Endothelial cell of umbilical vein (primary cell): ENCODE results near the gene IQSEC3. TPM values are rescaled to one million over a fixed set of nuclear protein-coding genes. Genes with fewer than 3 reads are reported as not detected.

Experiments
- BruUV-seq: library from RNA; stranded (reverse); fragments of 400-500 nt; replicated peaks from 2 replicates; lab custom pipeline; 2021; lab: Mats Ljungman, UMichigan
- CTCF ChIA-PET: fragments of 300-600, 350-600 bp; sonication (Branson Sonifier 250); formaldehyde crosslinking; loops from one replicate; lab custom pipeline; 2021; ENCODE audit warnings: antibody characterized with exemption, inconsistent platforms; lab: Charles Lee
- POLR2A ChIA-PET: fragments of 300-600, 350-600 bp; sonication (Branson Sonifier 250); formaldehyde crosslinking; loops from one replicate; lab custom pipeline; 2021; ENCODE audit warnings: antibody characterized with exemption, inconsistent platforms; lab: Charles Lee
- DNase-seq: peaks from one replicate; pipeline ENCODE4 v3.0.0-alpha.2; 2011; ENCODE audit warnings: low read depth, low spot score
- FAIRE-seq: peaks from 2 replicates; lab custom pipeline; 2011; peaks lifted over from hg19 to GRCh38; lab: Jason Lieb, UNC
- H2AFZ ChIP-seq: 2 replicates; pipeline ENCODE4 v1.6.0; 2012; ENCODE audit warnings: low read depth, low read length, control low read depth, inconsistent platforms
- H3K27ac ChIP-seq: 2 replicates; pipeline ENCODE4 v1.5.1; 2011; ENCODE audit warnings: low read depth, mild to moderate bottlenecking, control low read depth, low read length, moderate library complexity; ENCODE audit not compliant: insufficient read depth
- H3K27me3 ChIP-seq, 2 experiments: 2 replicates each; pipeline versions ENCODE4 v1.6.0 to v1.6.1; 2011; ENCODE audit warnings: low read length in 2 of 2, mixed read lengths in 1 of 2; ENCODE audit not compliant: control insufficient read depth in 2 of 2, insufficient read depth in 2 of 2
- H3K36me3 ChIP-seq, 2 experiments: 2 replicates in 1 of 2; 3 replicates in 1 of 2; pipeline ENCODE4 v1.5.1; 2011; ENCODE audit warnings: low read length in 2 of 2, mild to moderate bottlenecking in 1 of 2, moderate library complexity in 1 of 2; ENCODE audit not compliant: control insufficient read depth in 2 of 2, insufficient read depth in 2 of 2; ENCODE audit errors: extremely low read depth in 1 of 2
- H3K4me1 ChIP-seq: 3 replicates; pipeline ENCODE4 v1.5.1; 2011; ENCODE audit warnings: mild to moderate bottlenecking, low read length; ENCODE audit not compliant: control insufficient read depth, insufficient read depth; ENCODE audit errors: extremely low read depth
- H3K4me2 ChIP-seq: 2 replicates; pipeline ENCODE4 v1.6.1; 2011; ENCODE audit warnings: low read length, control low read depth, mixed read lengths; ENCODE audit not compliant: insufficient read depth
- H3K4me3 ChIP-seq, 3 experiments: fragments of 200-600 bp in 1 of 3; sonication (generic), shearing (Covaris generic) in 1 of 3; replicated peaks in 1 of 3; 2 replicates each; pipeline ENCODE4 v1.5.1; 2011 to 2016; ENCODE audit warnings: control low read depth in 3 of 3, low read length in 3 of 3, mild to moderate bottlenecking in 2 of 3, inconsistent platforms in 1 of 3, low read depth in 1 of 3, moderate library complexity in 1 of 3; ENCODE audit not compliant: insufficient read depth in 1 of 3
- H3K79me2 ChIP-seq: 2 replicates; pipeline ENCODE4 v1.6.0; 2012; ENCODE audit warnings: low read length, inconsistent platforms; ENCODE audit not compliant: control insufficient read depth, insufficient read depth
- H3K9ac ChIP-seq: replicated peaks from 2 replicates; pipeline ENCODE3; 2011; ENCODE audit warnings: low read length, control low read depth; ENCODE audit not compliant: insufficient read depth; ENCODE audit errors: extremely low read depth
- H3K9me1 ChIP-seq: replicated peaks from 3 replicates; pipeline ENCODE4 v1.6.0; 2011; ENCODE audit warnings: mild to moderate bottlenecking, low read length; ENCODE audit not compliant: control insufficient read depth, insufficient read depth; ENCODE audit errors: extremely low read depth
- H3K9me3 ChIP-seq: replicated peaks from 2 replicates; pipeline ENCODE4 v1.5.1; 2012; ENCODE audit warnings: low read length, inconsistent platforms; ENCODE audit not compliant: control insufficient read depth, insufficient read depth
- H4K20me1 ChIP-seq: replicated peaks from 2 replicates; pipeline ENCODE3; 2011; ENCODE audit warnings: mild to moderate bottlenecking, low read length; ENCODE audit not compliant: control insufficient read depth, insufficient read depth; ENCODE audit errors: extremely low read depth
- EZH2 ChIP-seq: IDR thresholded peaks from 2 replicates; pipeline ENCODE4 v1.6.1; 2012; ENCODE audit warnings: borderline replicate concordance, low read depth, mild to moderate bottlenecking, moderate library complexity, low read length, inconsistent platforms; ENCODE audit not compliant: severe bottlenecking
- FOS ChIP-seq: IDR thresholded peaks from 2 replicates; pipeline ENCODE4 v1.6.1; 2011; ENCODE audit warnings: mild to moderate bottlenecking, low read length, moderate library complexity, borderline replicate concordance; ENCODE audit not compliant: insufficient read depth
- GATA2 ChIP-seq: IDR thresholded peaks from 2 replicates; pipeline ENCODE4 v1.7.0; 2011; ENCODE audit warnings: low read depth, mild to moderate bottlenecking, moderate library complexity, mixed read lengths, low read length; ENCODE audit not compliant: insufficient read length, insufficient read depth
- JUN ChIP-seq: IDR thresholded peaks from 2 replicates; pipeline ENCODE4 v1.6.1; 2011; ENCODE audit warnings: borderline replicate concordance, low read depth; ENCODE audit not compliant: insufficient read length, insufficient read depth
- MYC ChIP-seq: IDR thresholded peaks from one replicate; pipeline ENCODE4 v1.6.1; 2011; ENCODE audit warnings: mild to moderate bottlenecking, low read depth, low read length
- POLR2A ChIP-seq: IDR thresholded peaks from 2 replicates; pipeline ENCODE4 v1.6.1; 2012; ENCODE audit warnings: low read depth, mild to moderate bottlenecking, control low read depth, low read length
- POLR2AphosphoS5 ChIP-seq: IDR thresholded peaks from 2 replicates; pipeline ENCODE4 v1.6.1; 2012; ENCODE audit warnings: low read depth, mild to moderate bottlenecking, control low read depth, low read length, moderate library complexity; ENCODE audit not compliant: insufficient read depth
- dilution Hi-C: fragments of 300-500 bp; cut with MboI; formaldehyde crosslinking; loops from one replicate; pipeline ENCODE4 v1.15.0; 2019; ENCODE audit warnings: low sequenced_read_pairs; ENCODE audit not compliant: extremely low pct_ligation_motif_present
- intact Hi-C: fragments of 100-400 bp; cut with micrococcal nuclease; formaldehyde crosslinking; loops from one replicate; pipeline ENCODE4 v1.10.0; 2022
- polyA plus RNA-seq, 4 experiments: library from polyadenylated mRNA; depleted of rRNA in 3 of 4; stranded (reverse) in 3 of 4; unstranded in 1 of 4; fragments of >200 nt; gene quantifications; 2 replicates each; pipeline versions ENCODE4 v1.2.1 to v1.2.3, GENCODE V29; 2011 to 2012; ENCODE audit warnings: missing spikeins in 1 of 4
- total RNA-seq: library from RNA; stranded (reverse); gene quantifications from 2 replicates; pipeline ENCODE4 v1.2.3, GENCODE V29; 2021
- TF ChIP-seq, protein P1 (sequence below): IDR thresholded peaks from 2 replicates; pipeline ENCODE4 v1.6.1; 2011; ENCODE audit not compliant: insufficient read depth, insufficient read length
- TF ChIP-seq, protein P2 (sequence below), 2 donors: IDR thresholded peaks; 1 replicate in 1 of 2; 2 replicates in 1 of 2; pipeline ENCODE4 v1.5.1; 2011; ENCODE audit warnings: low read length in 2 of 2, mild to moderate bottlenecking in 2 of 2, moderate library complexity in 2 of 2, control low read depth in 1 of 2, inconsistent platforms in 1 of 2, low read depth in 1 of 2; ENCODE audit not compliant: insufficient read depth in 1 of 2; ENCODE audit errors: extremely low read depth in 1 of 2

Gene IQSEC3
- total and polyA plus RNA-seq, 2 donors (not counting 3 experiments of a cell fraction or from before 2014, with no cell fraction given): not detected

DNA sequence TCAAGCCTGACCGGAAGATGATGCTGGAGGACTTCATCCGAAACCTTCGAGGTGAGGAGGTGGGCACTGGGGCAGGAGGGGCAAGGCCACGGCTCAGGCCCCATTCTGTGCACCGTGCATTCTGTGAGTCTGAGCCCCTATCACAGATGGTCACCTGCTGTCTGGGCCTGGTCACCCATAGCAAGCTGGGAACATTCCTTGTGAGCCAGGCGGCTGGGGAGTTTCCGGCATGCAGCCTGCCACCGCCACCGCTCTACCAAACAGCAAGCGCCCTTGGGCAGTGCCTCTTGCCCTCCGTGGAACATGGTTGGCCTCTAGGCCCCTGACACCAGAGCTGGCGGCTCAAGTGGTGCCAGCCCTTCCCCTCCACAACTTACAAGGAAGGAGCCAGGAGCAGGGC lies 91.1 kb downstream of the IQSEC3 start:
- no TSS peak for BruUV-seq
- Histone ChIP-seq H4K20me1 (no peaks in the 10 kb centered on the region), H3K4me3 (no peak overlapping the region), H3K9me1 (no peaks in the 10 kb centered on the region), H3K27me3 (no peaks in the 10 kb centered on the region), H3K4me1 (no peaks in the 10 kb centered on the region), H3K4me2 (no peak overlapping the region), H3K27ac (no peak overlapping the region), H2AFZ (no peak overlapping the region), H3K9ac (no peak overlapping the region), H3K36me3 (no peaks in the 10 kb centered on the region), H3K79me2 (no peaks in the 10 kb centered on the region), H3K9me3 (no peaks in the 10 kb centered on the region)
- dilution Hi-C loops (no loop called here), intact Hi-C loops (no loop called here)
- ChIA-PET CTCF (no interaction called here), POLR2A (no interaction called here)
- no peak for FAIRE-seq
- TF ChIP-seq EZH2: no peak
- DNase-seq: no peak

DNA sequence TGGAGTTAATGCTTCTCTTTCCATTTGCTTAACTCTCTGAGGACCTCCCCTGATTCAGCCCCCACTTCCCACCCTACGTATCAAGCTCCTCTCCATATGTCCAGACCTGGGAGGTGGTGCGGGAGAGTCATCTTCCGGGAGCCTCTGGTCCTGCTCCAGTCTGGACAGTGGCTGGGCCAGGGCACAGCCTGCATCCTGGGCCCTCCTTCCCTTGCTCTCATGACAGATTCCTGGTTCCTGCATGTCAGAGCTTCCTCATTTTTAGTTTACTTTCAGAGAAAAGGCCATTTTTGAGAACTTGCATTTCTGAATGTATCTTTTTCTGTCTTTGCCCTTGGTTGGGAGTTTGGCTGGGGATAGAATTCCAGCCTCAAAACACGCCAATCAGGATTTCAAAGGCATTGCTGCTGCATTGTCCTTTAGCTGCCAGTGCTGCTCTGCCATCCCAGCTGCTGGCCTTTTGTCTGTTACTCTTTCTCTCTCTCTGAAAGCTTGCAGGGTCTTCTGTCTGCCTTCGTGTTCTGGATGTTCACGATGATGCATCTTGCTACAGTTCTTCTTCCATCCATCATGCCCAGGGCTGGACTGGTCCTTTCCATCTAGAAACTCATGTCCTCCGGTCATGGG lies 92.7 kb downstream of the IQSEC3 start:
- Histone ChIP-seq H3K27ac (no peak overlapping the region), H3K9me3 (no peaks in the 10 kb centered on the region), H3K4me1 (no peaks in the 10 kb centered on the region), H3K4me3 (no peak overlapping the region), H3K9ac (no peak overlapping the region), H3K36me3 (no peaks in the 10 kb centered on the region), H3K79me2 (no peaks in the 10 kb centered on the region), H4K20me1 (no peaks in the 10 kb centered on the region), H3K4me2 (no peak overlapping the region), H3K27me3 (no peaks in the 10 kb centered on the region), H3K9me1 (no peaks in the 10 kb centered on the region), H2AFZ (no peak overlapping the region)
- intact Hi-C loops: no loop called here
- CTCF ChIA-PET: no interaction called here
- FAIRE-seq (no peak), DNase-seq (no peak)
- TF ChIP-seq EZH2: no peak
- TF ChIP-seq JUN: no peak
- TF ChIP-seq, protein P1, sequence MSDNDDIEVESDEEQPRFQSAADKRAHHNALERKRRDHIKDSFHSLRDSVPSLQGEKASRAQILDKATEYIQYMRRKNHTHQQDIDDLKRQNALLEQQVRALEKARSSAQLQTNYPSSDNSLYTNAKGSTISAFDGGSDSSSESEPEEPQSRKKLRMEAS: no peak
- no peak for TF ChIP-seq MYC
- TF ChIP-seq GATA2: no peak
- TF ChIP-seq POLR2A: no peak
- TF ChIP-seq POLR2AphosphoS5: no peak
- TF ChIP-seq, protein P2, sequence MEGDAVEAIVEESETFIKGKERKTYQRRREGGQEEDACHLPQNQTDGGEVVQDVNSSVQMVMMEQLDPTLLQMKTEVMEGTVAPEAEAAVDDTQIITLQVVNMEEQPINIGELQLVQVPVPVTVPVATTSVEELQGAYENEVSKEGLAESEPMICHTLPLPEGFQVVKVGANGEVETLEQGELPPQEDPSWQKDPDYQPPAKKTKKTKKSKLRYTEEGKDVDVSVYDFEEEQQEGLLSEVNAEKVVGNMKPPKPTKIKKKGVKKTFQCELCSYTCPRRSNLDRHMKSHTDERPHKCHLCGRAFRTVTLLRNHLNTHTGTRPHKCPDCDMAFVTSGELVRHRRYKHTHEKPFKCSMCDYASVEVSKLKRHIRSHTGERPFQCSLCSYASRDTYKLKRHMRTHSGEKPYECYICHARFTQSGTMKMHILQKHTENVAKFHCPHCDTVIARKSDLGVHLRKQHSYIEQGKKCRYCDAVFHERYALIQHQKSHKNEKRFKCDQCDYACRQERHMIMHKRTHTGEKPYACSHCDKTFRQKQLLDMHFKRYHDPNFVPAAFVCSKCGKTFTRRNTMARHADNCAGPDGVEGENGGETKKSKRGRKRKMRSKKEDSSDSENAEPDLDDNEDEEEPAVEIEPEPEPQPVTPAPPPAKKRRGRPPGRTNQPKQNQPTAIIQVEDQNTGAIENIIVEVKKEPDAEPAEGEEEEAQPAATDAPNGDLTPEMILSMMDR (IDR thresholded peaks at IDR 0.05; ENCODE audit: extremely low read depth in 1 of 2, insufficient read depth in 1 of 2, low read depth in 1 of 2, low read length in 2 of 2): no peak
- no peak for TF ChIP-seq FOS
- dilution Hi-C loops: no loop called here
- BruUV-seq: no TSS peak
- POLR2A ChIA-PET: no interaction called here
